Measurements from ENCODE around the gene PKP4. TPM values are rescaled to one million over a fixed set of nuclear protein-coding genes. Genes with fewer than 3 reads are reported as not detected.

PKP4 gene
- total and polyA plus RNA-seq, 9 of the 15 experiments (the other 6 are each of a cell fraction or from before 2014, with no cell fraction given), result 24.6 to 99.1 (median 74.0) TPM

DNA sequence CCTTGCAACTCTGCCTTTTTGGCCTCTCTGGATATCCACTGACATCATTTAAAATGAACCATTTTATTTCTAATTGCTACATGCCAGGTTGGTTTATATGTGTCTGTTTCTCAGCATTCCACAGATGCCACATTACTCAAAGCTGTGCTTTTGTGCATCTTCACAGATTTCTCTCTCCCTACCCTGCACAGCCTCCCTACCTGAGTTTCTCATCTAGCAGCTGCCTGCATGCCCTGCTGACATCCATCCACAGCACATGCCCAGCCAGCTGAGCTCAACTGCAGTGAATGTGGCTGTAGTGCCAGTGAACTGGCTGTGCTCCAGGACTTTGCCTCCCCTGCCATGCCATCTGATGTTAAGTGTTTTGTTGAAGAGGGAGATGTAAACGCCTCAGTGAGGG is 44.5 kb downstream of the PKP4 start (continued):
- TF ChIP-seq, protein P1, sequence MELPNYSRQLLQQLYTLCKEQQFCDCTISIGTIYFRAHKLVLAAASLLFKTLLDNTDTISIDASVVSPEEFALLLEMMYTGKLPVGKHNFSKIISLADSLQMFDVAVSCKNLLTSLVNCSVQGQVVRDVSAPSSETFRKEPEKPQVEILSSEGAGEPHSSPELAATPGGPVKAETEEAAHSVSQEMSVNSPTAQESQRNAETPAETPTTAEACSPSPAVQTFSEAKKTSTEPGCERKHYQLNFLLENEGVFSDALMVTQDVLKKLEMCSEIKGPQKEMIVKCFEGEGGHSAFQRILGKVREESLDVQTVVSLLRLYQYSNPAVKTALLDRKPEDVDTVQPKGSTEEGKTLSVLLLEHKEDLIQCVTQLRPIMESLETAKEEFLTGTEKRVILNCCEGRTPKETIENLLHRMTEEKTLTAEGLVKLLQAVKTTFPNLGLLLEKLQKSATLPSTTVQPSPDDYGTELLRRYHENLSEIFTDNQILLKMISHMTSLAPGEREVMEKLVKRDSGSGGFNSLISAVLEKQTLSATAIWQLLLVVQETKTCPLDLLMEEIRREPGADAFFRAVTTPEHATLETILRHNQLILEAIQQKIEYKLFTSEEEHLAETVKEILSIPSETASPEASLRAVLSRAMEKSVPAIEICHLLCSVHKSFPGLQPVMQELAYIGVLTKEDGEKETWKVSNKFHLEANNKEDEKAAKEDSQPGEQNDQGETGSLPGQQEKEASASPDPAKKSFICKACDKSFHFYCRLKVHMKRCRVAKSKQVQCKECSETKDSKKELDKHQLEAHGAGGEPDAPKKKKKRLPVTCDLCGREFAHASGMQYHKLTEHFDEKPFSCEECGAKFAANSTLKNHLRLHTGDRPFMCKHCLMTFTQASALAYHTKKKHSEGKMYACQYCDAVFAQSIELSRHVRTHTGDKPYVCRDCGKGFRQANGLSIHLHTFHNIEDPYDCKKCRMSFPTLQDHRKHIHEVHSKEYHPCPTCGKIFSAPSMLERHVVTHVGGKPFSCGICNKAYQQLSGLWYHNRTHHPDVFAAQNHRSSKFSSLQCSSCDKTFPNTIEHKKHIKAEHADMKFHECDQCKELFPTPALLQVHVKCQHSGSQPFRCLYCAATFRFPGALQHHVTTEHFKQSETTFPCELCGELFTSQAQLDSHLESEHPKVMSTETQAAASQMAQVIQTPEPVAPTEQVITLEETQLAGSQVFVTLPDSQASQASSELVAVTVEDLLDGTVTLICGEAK (IDR thresholded peaks at IDR 0.05), result no peak
- TF ChIP-seq, protein P1 (CRISPR knock-in tag; IDR thresholded peaks at IDR 0.05), result no peak
- TF ChIP-seq FOXJ3 (CRISPR knock-in tag; IDR thresholded peaks at IDR 0.05) (no peak), MEF2D (tag; conservative IDR thresholded peaks at IDR 0.05; ENCODE audit: low read depth) (no peak), TAF1 (IDR thresholded peaks at IDR 0.05; ENCODE audit: control insufficient read depth, extremely low read depth, insufficient read depth, low read length, severe bottlenecking) (no peak), RCOR1 (IDR thresholded peaks at IDR 0.05; ENCODE audit: borderline replicate concordance in 1 of 2, low read depth in 2 of 2, low read length in 2 of 2) (no peak), CXXC5 (CRISPR knock-in tag; IDR thresholded peaks at IDR 0.05) (no peak), TEAD2 (tag; IDR thresholded peaks at IDR 0.05) (no peak), MIER1 (IDR thresholded peaks at IDR 0.05; ENCODE audit: low read depth) (no peak), SAFB (IDR thresholded peaks at IDR 0.05; ENCODE audit: borderline replicate concordance, low read depth, low read length) (no peak), NR2F6 (CRISPR knock-in tag; IDR thresholded peaks at IDR 0.05) (no peak), SP1 (CRISPR knock-in tag; IDR thresholded peaks at IDR 0.05) (no peak), ETS2 (tag; IDR thresholded peaks at IDR 0.05; ENCODE audit: borderline replicate concordance, poor library complexity, severe bottlenecking) (no peak), WHSC1 (IDR thresholded peaks at IDR 0.05; ENCODE audit: low read length) (no peak), ZNF274 (IDR thresholded peaks at IDR 0.05; ENCODE audit: borderline replicate concordance, low read depth, low read length) (no peak)
